C4-2B (cell line): ENCODE measurements around the gene FOXN3.

ENCODE experiments used
- CTCF ChIP-seq: fragments of 450-650 bp; conservative IDR thresholded peaks from 2 replicates; pipeline ENCODE4 v1.5.1; 2017; ENCODE audit warnings: mild to moderate bottlenecking
- ZFX ChIP-seq: fragments of 450-650 bp; IDR thresholded peaks from 2 replicates; pipeline ENCODE4 v1.6.1; 2017

GRCh38 chr14:89367779-89368120 lies 49.3 kb downstream of the FOXN3 start:
- no peak for TF ChIP-seq CTCF
- TF ChIP-seq ZFX, result no peak
